C4-2B (cell line): ENCODE data around the gene COX17.

ENCODE experiments used
- H3K27ac ChIP-seq: fragments of 450-650 bp; 2 replicates; pipeline ENCODE4 v1.5.1; 2017
- ZFX ChIP-seq: fragments of 450-650 bp; IDR thresholded peaks from 2 replicates; pipeline ENCODE4 v1.6.1; 2017
- TF ChIP-seq, protein P1 (sequence below): fragments of 450-650 bp; conservative IDR thresholded peaks from 2 replicates; pipeline ENCODE4 v1.5.1; 2017; ENCODE audit warnings: mild to moderate bottlenecking

The COX17 gene, protein sequence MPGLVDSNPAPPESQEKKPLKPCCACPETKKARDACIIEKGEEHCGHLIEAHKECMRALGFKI

DNA sequence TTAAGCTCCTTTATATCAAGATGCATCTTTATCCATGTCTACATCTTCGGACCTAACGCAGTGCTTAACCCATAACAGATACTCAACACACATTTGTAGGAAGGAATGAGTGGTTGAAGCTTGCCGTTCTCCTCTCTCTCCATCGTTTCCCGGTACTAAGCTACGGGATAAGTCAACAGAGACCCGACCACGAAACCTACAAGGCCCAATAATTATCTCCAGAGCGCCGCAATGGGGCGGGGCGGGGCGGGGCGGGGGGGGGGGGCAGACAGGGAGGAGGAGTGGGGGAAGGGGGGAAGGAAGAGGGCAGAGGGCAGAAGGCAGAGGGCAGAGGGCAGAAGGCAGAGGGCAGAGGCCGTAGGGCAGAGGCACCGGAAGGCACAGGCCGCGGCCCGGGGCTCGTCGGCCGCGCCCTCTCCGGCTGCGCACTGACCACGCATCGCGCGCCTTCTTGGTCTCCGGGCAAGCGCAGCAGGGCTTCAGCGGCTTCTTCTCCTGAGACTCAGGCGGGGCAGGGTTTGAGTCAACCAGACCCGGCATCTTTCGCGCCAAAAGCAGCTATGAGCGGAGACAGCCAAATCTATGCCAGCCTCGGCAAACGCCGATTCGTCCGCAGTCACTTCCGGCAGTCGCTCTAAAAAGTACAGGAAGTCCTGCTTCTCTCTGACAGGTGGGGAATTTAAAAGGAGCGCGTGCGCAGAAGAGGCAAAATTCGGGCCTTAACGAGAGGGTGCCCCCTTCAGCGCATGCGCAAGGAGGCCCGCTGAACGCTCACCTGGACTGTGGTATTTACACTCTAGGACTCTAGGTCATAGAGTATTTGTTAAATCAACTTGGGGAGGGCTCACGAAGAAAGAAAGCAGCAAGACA lies at the start of gene COX17:
Gene COX17, minus strand, starts transcription at position 636 of the 870 bp plus-strand sequence. Its CDS starts 96 bp downstream, at position 540.
- peak within 1 kb of the TSS; percentile 95 for H3K27ac ChIP-seq
- peak; percentile 91 for TF ChIP-seq ZFX
- TF ChIP-seq, protein P1, sequence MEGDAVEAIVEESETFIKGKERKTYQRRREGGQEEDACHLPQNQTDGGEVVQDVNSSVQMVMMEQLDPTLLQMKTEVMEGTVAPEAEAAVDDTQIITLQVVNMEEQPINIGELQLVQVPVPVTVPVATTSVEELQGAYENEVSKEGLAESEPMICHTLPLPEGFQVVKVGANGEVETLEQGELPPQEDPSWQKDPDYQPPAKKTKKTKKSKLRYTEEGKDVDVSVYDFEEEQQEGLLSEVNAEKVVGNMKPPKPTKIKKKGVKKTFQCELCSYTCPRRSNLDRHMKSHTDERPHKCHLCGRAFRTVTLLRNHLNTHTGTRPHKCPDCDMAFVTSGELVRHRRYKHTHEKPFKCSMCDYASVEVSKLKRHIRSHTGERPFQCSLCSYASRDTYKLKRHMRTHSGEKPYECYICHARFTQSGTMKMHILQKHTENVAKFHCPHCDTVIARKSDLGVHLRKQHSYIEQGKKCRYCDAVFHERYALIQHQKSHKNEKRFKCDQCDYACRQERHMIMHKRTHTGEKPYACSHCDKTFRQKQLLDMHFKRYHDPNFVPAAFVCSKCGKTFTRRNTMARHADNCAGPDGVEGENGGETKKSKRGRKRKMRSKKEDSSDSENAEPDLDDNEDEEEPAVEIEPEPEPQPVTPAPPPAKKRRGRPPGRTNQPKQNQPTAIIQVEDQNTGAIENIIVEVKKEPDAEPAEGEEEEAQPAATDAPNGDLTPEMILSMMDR, result no peak

DNA sequence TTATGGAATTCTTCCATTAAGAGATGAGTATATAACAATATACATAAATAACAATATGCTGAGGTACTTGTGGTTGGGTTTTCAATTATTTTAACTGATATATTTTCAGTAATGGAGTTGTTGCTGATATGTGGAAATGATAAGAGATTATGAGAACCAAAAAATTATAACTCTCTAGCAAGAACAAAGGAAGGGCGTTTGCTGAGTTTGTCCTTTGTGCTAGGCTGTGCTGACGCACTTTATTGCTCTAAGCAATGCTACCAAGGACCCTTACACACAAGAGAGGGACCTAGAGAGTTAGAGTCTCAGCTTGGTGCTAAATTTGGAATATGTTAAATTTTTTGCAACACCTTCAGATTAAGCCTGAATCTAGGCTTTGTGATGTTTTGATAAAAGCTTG lies 49.7 kb upstream of the COX17 start:
- TF ChIP-seq, protein P1, result no peak
- TF ChIP-seq ZFX, result no peak

DNA sequence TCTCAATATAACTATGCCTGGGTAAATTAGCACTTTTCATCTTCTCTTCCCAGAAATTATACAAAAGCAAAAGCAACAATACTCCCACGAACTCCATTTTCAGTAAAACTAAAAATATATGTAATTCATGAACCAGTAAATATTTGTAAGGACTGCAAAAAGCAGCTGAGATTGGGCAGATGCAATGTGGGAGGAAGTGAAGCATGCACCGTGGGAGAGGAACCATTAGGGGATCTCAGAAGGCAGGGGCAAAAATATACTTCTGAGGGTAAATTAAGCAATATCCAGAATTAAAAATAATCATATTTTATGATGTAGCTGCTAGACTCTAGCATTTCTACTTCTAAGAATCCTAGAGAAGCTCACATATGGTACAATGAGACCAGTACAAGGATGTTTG lies 45.8 kb upstream of the COX17 start:
- no peak for TF ChIP-seq ZFX
- TF ChIP-seq, protein P1, result no peak
- H3K27ac ChIP-seq, result no peak overlapping the region

More for the DNA sequence above, 49.7 kb upstream of the COX17 start:
- H3K27ac ChIP-seq, result no peak overlapping the region

DNA sequence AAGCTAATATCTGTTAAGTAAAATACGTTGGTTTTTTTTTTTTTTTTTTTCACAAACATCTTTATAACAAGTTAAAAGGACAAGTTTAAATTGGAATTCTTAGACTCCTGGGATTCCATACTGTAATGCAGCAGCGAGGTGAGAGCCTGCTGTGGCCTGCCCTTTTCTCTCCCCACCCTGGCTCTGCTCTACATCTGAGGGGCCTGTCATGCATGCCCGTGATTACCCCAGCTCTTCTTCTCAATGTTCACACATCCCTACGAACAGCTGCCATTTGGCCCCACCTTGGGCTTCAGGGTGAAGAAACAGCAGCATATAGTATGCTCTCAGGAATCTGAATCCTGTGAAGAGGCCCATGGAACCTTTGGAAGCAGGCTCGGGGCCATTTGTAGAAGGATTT lies 40.3 kb upstream of the COX17 start:
- no peak overlapping the region for H3K27ac ChIP-seq
- no peak for TF ChIP-seq ZFX
- TF ChIP-seq, protein P1, result no peak

DNA sequence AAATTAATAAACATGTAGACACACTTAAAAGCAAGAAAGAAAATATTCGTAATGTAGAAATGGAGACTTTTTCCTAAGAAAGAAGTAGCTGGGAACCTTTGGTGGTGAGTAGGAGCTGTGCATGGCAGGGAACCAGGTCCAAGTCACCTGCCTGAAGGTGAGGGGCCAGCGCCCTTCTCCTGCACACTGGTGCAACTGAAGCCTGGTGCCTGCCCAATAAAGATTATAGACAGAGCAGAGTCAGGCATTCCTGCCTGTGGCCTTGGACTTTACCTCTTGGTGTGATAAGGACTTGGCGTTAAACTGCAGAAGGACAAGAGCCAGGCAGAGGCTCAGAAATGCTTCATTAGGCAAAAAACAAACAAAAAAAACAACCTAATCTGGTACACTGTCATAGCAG lies 39.8 kb upstream of the COX17 start:
- no peak overlapping the region for H3K27ac ChIP-seq
- TF ChIP-seq ZFX, result no peak
- TF ChIP-seq, protein P1, result no peak

DNA sequence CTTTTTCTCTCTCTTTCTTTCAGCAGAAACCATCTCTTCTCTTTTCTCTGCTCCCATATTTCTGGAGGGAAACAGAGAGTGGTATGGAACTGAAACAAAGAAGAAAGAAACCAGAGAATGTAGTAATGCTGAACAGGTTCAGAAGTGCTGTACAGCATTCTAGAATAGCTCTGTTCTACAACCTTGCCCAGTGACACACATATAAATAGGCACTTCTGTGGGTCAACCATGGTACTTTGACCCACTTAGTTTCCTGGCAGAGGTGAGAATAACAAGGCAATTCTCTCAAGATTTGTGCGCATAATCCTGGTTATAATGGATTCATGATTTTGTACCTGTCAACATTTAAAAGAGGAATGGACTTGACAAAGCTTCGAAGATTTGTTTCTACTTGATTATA lies 37.9 kb upstream of the COX17 start:
- TF ChIP-seq, protein P1, result no peak
- TF ChIP-seq ZFX, result no peak
- no peak overlapping the region for H3K27ac ChIP-seq

DNA sequence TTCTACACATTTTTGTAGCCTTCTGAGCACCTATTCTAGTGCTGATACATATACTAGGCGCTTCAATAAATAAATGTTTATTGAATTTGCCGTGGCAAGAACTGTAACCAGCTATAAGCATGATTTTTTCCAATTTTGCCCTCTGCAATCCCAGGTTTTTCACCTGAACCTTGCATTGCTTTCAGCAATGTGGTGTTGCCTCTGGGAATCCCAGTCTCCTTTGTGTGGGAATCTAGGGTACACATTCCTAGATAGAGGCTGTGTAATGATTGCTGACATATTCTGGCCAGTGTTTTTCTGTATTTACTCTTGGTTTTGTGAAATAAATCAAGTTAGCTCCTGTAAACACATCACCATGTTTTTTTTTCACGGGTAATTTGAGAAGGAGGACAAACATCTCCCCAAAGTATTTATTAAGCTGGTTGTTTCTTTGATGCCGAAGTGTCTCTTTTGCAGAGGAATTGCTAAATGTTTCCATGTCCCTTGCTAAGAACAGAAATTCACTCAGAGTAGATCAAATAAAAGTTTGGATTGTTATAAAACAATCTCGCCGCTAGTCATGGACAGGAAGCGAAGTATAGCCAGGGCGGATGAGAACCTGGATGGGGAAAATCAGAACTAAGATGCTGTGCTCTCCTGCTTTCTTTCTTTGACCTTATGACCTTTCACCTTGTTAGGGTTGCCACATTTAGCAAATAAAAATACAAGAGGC lies 26.8 kb upstream of the COX17 start:
- no peak for TF ChIP-seq ZFX
- TF ChIP-seq, protein P1, result no peak; the same call in 1 of the 2 replicates
- H3K27ac ChIP-seq, result no peak overlapping the region
